HG02642 (cell line): Measurements from ENCODE around the gene CATSPER3.

ENCODE experiments used
- ATAC-seq: cut with Tn5 transposase; IDR thresholded peaks from one replicate; pipeline ENCODE4 v1.9.1; 2021; ENCODE audit warnings: mild to moderate bottlenecking; ENCODE audit not compliant: unreplicated experiment, poor library complexity

Gene CATSPER3

DNA sequence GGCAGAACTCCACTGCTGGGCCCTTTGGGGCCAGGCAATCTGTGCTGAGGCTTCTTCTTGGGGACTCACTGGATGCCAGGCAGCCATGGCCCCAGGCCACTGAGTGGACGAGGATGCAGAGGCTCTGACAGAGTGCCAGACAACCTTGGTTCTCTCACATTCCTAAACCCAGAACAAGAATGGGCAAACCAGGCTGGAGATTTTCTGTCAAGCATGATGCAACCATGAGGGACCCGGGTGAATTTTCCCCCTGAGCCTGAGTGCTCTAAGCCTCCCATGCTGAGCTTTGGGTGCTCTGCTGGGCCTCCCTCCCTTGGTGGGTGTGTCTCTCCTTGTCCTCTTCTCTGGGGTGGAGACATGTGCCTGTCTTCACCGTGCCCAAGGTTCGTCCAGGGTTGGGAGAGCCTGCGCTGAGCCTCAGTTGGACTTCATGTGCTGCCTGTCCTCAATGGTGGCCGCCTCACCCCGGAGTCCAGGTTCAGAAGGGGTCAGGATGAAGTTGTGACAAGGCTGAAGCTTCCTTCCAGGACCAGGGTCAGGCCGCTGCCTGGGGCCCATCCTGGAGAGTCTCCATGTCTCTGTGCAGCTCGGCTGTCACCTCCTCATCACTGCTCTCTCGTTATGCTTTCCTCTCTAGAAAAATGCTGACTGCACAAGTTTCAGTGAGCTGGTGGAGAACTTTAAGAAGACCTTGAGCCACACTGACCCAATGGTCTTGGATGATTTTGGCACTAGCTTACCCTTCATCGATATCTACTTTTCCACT is 42.2 kb downstream of the CATSPER3 start:
- ATAC-seq: no peak

DNA sequence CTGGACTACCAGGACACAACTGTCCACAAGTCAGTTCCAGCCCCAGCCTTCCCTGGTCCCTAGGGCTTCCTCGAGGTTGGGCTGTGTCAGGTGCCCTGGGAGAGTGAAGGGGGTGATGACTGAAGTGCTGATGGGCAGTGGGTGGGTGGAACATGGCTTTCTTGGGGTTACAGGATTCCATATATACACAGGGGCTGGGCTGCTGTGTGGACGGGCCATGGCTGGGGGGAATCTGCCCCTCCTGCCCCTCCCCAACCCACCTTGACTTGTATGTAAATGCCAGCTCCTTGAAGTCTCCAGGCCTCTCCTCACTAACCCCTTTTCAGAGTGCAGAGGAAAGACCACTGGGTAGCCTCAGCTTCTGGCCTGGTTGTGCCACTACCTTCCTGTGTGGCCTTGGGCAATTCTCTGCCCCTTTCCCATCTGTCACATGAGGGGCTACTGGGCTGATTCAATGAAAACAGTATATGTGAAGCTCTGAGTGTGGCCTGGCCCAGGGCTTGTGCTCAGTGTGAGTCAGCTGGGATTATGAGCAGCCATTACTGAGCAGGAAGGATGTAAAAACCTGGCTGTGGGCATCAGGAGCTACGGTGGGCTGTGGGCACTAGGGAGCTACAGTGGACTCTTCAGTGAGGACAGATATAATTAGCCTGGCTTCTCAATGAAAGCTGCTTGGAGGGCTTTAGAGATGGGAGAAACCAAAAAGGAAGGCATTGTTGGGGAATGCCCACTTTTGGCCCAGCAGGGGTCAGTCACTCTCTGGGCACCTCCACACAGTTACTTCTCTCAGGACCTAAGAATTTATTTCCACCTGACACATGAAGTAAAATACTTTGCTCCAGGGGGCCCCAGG is 43.0 kb downstream of the CATSPER3 start:
- ATAC-seq: no peak

DNA sequence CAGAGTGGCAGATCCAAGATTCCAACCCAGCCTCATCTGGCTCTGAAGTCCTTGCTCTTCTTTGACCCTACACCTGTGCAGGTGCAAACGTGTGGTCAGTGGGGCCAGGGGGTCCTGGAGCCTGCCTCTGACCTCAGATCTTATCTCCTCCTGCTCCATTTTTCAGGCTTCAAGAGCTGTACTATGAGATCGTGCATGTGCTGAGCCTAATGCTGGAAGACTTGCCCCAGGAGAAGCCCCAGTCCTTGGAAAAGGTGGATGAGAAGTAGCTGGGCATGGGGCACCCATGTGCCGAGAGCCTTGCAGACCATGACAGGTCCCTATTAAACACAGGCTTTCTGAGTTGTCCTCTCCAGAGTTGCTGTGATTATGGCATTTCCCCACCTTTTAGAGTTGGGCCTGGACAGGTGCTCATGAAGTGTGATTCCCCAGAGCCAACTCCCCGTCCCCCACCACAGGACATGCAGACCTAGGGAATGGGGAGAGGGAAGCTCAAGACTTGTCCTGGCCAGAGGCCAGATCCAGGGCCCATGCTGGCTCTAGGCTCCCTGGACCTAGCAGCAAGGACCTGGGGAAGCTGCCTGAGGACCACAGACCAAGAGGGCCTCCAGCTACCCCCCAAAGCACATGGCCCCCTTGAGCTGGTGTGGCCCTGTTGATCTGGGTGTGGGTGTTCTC is 43.8 kb downstream of the CATSPER3 start:
- no peak for ATAC-seq

DNA sequence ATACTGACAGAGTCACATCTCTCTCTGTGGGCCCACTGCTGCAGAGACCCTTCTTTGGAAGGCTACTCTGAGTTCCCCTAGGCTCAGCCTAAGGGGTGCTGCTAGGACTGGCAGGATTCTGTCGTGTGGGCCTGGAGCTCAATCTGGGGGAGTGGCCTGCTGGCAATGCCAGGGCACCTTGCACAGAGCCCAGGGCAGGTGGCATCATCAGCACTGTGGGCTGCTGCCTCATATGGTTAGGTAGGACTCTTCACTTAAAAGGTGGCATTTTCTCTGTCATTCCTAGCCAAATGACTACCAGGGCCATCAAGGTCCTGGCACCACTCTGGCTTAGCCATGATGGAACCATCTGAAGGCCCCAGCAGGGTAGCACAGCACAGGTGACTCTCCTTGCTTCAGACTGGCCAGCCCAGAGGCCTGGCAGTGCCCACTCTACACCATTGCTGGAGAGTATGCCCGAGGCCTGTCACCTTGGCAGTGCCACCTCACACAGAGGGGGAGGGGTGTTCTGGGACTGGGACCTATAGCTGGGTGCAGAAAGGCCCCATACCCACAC is 44.4 kb downstream of the CATSPER3 start:
- ATAC-seq: no peak

DNA sequence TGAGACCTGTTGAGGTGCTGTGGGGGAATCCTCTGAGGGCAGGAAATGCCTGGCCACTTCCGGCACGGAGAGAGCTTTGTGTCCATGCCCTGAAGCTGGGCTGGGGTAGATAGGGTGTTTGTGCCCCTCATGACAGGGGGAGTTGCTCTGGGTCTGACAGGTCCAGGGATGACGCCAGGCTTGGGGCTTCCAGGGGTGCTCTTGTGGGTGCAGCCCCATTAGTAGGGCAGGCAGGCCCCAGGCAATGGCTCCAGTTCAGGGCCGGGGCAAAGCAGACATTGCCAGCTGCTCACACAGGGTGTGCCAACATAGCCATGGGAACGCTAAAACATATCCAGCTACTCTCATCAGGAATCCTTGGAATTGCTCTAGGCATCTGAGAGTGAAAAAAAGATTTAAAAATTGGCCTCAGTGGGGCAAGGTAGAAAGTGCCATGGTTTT is 45.3 kb downstream of the CATSPER3 start:
- no peak for ATAC-seq

DNA sequence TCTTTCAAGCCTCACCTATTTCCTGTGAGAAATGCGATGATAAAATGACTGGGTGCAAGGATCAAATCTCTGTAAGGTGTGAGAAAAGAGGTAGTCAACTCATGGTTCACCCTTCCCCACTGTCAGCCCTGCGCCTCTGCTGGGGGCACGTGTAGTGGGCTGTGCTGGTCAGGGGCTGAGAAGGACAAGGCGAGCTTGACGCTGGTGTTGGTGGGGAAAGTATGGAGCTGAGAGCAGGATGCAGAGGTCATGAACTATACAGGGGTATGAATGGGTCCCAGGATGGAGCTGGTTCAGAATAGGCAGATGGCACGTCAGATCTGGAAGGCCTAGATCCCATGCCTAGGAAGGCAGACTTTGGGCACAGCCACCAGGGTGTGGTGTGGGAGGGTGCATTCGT is 45.7 kb downstream of the CATSPER3 start:
- no peak for ATAC-seq

DNA sequence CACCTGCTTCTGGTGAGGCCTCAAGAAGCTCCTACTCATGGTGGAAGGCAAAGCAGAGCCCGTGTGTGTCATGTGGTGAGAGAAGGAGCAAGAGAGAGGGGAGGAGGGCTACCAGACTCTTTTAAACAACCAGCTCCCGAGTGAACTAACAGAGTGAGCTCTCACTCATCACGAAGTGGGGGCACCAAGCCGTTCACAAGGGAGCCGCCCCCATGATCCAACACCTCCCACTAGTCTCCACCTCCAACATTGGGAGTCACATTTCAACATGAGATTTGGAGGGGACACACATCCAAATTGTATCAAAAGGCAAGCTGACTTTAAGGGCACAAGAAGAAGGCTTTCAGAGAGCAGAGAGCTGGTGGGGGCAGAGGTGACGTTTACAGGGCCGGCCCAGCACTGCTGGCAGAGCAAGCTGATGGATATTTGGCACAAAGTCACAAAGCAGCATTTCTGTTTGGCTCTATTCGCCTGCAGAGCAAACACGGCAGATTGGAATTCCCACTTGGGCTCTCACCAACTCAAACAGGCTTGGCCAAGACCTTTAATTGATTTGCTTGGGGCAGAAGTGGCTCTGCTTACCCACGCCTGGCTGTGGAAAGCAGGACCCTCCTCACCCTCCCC is 46.4 kb downstream of the CATSPER3 start:
- ATAC-seq: no peak

DNA sequence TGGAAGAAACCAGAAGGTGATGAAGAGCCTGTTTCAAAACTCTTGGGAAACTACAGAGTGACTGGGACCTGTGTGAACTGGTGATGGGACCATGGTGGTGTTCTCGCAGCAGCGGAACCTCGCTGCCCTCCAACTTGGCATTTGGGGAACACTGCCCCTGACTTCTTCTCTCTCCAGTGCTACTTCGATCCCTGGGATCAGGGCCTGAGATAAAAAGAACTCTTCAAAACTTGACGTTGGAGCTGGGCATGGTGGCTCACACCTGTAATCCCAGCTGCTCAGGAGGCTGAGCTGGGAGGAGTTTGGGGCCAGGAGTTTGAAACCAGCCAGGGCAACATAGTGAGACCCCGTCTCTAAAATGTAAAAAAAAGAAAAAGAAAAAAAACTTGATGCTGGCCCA is 48.2 kb downstream of the CATSPER3 start:
- no peak for ATAC-seq

DNA sequence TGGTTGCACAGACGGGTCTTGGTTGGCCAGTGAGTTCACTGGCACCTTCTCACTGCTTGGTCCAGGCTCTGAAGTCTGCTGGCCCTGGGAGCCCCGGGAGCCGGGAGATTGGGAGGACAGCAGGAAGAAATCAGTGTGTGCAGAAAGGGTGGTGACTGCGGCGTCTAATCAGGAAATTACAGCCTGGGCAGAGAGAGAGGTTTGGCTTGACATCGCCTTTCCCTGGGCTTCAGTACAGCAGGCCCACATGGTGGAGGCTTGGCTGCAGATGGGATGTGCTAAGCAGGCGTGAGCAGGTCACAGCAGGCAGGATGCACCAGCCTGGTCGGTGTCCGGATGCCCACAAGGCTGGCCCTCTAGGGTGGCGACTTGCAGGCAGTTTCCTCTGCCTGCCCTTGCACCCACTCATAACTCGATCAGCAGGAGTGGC is 49.2 kb downstream of the CATSPER3 start:
- no peak for ATAC-seq

DNA sequence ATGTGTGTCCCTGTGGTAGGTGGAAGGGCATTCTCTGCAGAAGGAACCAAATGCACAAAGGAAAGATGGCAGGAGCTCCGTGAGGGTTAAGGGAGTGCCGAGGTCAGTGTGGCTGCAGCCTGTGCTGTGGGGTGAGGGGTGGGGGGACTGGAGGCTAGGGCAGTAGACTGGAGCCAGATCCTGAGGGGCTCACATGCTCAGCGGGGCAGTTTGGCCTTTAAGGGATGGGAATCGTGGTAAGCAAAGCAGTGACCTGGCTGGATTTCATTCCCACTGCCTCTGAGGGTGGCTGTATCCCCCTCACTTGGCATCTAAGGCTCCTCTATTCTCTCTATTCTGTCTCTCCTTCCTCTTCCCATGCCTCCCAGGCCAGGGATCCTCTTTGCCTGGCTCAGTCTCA is 50.8 kb downstream of the CATSPER3 start:
- no peak for ATAC-seq

DNA sequence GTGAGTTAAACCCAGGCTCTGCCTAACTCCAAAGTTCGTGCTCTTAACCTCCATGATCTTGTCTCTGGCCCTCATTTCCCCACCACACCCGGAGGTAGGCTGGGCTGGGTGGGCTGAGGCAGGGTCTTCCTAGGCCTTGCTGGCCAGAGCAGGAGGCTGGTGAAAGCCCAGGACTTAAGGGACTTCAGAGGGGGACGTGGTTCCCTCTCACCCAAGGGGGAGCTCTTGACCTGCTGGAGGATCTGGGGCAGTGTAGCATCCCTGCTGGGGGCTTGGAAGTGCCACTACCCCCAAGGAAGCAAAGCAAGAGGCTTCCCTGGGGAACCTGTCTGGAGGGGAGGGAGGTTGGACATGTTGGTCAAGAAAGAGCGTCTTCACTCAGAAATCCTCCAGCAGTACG is 51.6 kb downstream of the CATSPER3 start:
- ATAC-seq: no peak

DNA sequence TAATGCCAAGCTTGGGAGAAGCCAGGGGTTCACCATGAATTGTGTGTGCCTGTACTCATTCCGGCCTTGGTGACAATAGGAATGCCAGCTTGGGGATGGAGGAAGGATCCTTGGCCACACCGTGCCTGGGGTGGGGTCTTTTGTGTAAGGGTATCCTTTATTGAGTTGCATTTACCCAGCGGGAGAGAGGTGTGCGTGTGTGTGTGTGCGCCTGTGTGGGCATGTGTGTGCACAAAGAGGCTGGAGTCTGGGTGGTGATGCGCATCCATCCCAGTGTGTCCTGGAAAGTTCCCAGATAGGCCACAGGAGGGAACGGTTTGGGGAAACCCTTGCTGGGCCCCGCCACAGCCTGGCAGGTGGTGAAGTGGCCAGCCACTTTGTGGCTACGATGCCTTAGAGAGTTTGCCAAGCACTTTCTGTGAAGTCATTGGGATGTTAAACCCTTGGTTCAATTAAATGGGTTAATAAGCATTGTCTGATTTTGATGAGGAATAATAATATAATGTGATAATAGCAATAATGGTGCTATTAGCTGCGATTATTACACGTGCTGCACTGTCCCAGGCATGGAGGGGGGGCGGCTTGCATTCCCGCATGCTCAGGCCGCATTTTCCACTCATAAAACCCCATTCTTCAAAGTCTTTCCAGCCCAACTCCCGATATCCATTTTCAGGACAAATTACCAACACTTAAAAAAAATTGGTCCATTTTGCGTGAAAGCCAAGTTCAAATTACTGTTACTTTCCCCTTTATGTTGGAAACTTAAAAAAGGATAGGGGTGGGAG is 52.6 kb downstream of the CATSPER3 start:
- ATAC-seq: no peak

DNA sequence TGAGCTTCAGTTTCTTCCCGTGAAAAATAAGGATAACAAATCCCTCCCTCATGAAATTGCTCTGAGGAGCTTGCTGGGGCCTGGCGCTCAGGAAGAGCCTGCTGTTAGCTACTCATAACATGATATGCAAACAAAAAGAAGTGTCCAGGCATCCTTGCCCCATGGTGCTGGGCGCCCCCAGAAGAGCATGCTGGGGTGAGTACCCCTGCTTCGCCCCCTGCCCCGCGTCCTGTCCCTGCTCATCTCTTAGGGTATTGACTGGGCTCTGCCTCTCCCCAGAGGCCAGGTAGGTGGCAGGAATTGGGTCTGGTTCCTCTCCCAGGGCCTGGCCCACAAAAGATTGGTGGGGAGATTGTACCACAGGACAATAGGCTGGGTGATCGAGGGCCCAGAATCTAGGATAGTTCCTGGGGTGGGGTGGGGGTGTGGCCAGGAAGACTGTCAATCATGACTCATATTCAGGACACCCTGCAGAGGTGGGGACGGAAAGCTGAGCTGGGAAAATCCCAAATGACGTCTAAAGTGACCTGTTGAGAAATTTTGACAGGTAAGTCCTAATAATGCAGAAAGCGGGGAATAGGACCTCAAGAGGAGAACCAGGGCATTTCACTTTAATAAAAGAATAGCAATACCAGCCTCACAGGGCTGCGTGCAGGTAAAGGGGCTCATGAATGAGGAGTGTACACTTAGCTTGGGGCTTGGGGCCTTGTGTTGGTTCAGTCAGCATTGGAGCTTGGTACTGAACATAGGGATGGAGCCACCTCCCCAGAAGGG is 57.4 kb downstream of the CATSPER3 start:
- ATAC-seq: no peak

DNA sequence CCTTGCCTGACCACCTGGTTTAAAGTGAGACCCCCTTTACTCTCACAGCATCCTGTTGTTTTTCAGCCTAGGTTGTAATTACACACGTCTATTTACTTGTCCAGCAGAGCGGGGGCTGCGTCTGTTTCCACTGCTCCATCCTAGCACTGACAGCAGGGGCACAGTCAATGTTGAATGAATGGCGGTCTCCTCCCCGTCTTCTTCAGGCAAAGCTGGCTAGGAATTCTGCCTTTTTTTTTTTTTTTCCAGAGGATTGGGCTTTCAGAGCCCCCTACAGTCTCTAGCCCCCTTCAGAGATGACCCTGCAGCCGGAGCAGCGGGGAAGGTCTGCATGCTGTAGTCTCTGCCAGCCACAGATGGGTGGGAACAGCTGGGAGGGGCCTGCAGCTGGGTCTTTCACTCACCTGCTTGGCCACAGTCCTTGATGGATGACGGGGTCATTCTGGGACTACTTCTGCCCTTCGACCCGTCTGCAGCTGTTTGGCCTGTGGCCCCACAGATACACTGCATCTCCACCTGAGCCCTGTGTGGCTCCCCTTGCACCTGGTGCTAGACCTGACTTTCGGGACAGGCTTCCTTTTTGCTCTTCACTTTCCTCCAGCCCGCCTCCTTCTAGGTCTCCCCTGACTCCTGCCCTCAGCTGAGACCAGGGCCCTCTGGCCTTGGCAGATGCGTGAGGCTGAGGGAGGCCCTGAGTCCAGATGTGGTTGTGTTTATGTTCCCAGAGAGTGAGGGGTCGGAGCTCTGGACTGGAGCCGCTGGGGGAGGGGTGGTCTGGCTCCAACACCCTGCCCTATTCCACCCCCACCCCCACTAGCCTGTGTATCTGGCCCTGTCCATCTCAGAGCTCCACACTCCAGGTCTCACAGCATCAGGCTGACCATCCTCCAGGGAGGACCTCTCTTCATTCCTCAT is 58.3 kb downstream of the CATSPER3 start:
- ATAC-seq: no peak

DNA sequence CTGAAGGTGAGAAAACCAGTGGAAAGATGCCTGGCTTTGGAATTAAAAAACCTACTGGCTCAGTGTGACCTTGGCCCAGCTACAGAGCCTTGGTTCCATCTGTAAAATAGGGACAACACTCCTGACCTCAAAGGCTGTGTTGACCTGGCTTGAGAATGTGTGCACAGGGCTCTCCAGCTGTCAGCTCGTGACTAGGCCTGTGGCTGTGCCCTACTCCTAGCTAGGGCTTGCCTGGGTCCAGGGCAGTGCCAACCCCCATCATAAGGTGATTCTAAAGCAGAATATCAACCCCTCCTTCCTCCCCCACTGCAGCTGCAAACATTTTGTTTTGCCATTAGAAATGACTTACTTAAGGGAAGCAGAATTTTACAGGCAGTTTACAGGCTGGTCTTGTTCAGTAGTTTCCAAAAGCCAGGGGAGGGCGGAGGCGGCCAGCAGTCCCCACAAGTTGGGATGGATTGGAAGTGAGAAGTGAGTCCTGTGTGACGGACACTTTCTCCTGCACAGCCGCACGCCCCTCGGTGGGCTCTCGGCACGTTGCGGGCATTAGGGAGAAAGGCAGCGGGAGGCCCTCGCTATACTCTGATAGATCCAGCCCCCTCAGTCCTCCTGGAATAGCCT is 59.0 kb downstream of the CATSPER3 start:
- ATAC-seq: no peak

DNA sequence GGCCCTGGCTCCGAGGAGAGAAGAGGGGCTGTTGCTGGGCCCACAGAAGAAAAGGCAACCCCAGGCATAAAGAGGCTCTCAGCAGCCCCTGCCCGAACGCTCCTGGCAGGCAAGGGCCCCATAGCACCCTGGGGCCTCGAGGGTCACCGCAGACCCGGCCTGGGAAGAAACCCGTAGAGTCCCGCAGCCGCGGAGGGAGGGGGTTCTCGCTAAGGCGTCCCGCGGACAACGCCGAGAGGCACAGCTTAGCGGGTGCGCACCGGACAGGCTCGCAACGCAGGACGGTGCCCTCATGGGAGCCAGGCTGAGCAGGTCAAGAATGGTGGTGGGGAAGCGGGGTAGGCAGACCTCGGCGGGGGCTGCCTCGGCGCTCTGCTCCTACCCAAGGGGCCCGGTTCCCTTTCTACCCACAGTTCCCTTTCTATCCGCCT is 59.6 kb downstream of the CATSPER3 start:
- ATAC-seq: no peak
